Gastrocnemius medialis (tissue), 4 donors: ENCODE measurements around the gene MED13L. TPM values are rescaled to one million over a fixed set of nuclear protein-coding genes. Genes with fewer than 3 reads are reported as not detected.

ENCODE experiments used
- ATAC-seq, 2 donors: fragments of 150-250 bp; one replicate each; pipeline ENCODE4 v1.9.1; 2016
- DNase-seq, 2 donors: peaks; one replicate each; pipeline ENCODE4 v3.0.0-alpha.2; 2019
- H3K27ac ChIP-seq, 4 donors: fragments of 200-600 bp; sonication (generic); 1 replicate in 1 of 4; 2 replicates in 3 of 4; pipeline ENCODE4 v1.5.1; 2016 to 2018; ENCODE audit warnings: mild to moderate bottlenecking in 2 of 4, moderate library complexity in 1 of 4
- H3K27me3 ChIP-seq, 3 donors: fragments of 200-600 bp; sonication (generic) in 2 of 3; 1 replicate in 1 of 3; 2 replicates in 2 of 3; pipeline versions ENCODE4 v1.5.1 to v1.6.0; 2016 to 2019; ENCODE audit warnings: mild to moderate bottlenecking in 1 of 3, moderate library complexity in 1 of 3
- H3K36me3 ChIP-seq, 2 donors: fragments of 200-600 bp; sonication (generic) in 1 of 2; one replicate each; pipeline ENCODE4 v1.5.1; 2017 to 2018
- H3K4me1 ChIP-seq, 2 donors: fragments of 200-600 bp; sonication (generic) in 1 of 2; one replicate each; pipeline ENCODE4 v1.5.1; 2016 to 2017; ENCODE audit warnings: mild to moderate bottlenecking in 2 of 2
- H3K4me3 ChIP-seq, 4 donors: fragments of 200-600 bp; sonication (generic) in 3 of 4; 1 replicate in 1 of 4; 2 replicates in 3 of 4; pipeline ENCODE4 v1.5.1; 2016 to 2019; ENCODE audit warnings: mild to moderate bottlenecking in 2 of 4
- H3K9me3 ChIP-seq, 3 donors: fragments of 200-600 bp; sonication (generic) in 2 of 3; 1 replicate in 1 of 3; 2 replicates in 2 of 3; pipeline ENCODE4 v1.5.1; 2016 to 2019
- CTCF ChIP-seq, 5 experiments: fragments of 450-650 bp in 3 of 5; fragments of 200-600 bp in 2 of 5; sonication (generic) in 2 of 5; IDR thresholded peaks in 4 of 5; conservative IDR thresholded peaks in 1 of 5; 1 replicate in 4 of 5; 2 replicates in 1 of 5; pipeline ENCODE4 v1.5.1; 2016 to 2019; ENCODE audit warnings: antibody characterized with exemption in 5 of 5, mild to moderate bottlenecking in 3 of 5, moderate library complexity in 3 of 5
- POLR2A ChIP-seq, 2 donors: fragments of 450-650 bp; IDR thresholded peaks; one replicate each; pipeline ENCODE4 v1.6.1; 2017; ENCODE audit warnings: antibody characterized with exemption in 2 of 2, mild to moderate bottlenecking in 2 of 2, moderate library complexity in 2 of 2
- in situ Hi-C, 4 donors: fragments of 200-750 bp; cut with MboI; loops; one replicate each; pipeline versions ENCODE4 v1.15.0 to v1.8.0; 2017; ENCODE audit warnings: low sequenced_read_pairs in 4 of 4
- intact Hi-C: fragments of 100-400 bp; cut with DNase I; formaldehyde crosslinking; loops from one replicate; pipeline ENCODE4 v1.15.1; 2023; ENCODE audit warnings: low total_unique reads
- total RNA-seq, 4 donors: library from RNA; depleted of rRNA; stranded (reverse); fragments of >200 nt; gene quantifications; one replicate each; pipeline versions ENCODE4 v1.1.0 to v1.2.3, GENCODE V29; 2016

The MED13L gene
- total RNA-seq, 4 donors from 2014 or later = 59.5 to 92.6 (median 74.1) TPM

DNA sequence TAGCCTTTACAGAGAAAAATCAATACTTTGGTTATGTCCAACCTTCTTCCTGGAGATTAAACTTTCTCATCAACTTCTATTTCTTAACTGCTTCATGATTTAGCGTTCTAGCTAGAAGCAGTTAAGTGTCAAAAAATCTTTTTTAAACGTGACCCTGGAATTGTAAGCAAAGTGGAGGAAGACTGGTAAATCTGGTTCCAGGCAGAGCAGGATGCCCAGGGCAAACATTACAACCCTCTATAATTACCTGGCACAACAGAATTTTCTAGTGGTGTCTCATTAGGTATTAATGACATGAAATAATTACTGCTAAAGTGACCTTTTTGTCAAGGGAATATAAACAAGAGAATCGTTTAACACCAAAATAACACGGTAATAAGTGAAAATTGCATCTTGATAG is 320.8 kb downstream of the MED13L start:
- no peak overlapping the region for H3K4me3 ChIP-seq
- H3K36me3 ChIP-seq = peaks cover 0 to 27% of the 10 kb centered on the region in 2 donors
- intact Hi-C loops = no loop called here
- ATAC-seq (no peak), DNase-seq (no peak)
- H3K4me1 ChIP-seq = peaks cover 8% of the 10 kb centered on the region in 2 donors
- H3K27me3 ChIP-seq = no peaks in the 10 kb centered on the region
- no peaks in the 10 kb centered on the region for H3K9me3 ChIP-seq
- H3K27ac ChIP-seq = no peak overlapping the region
- in situ Hi-C loops = no loop called here
- TF ChIP-seq POLR2A (IDR thresholded peaks at IDR 0.05) (no peak), CTCF (IDR thresholded peaks at IDR 0.05 in 4 of 5, conservative IDR thresholded peaks at IDR 0.05 in 1 of 5) (no peak)

DNA sequence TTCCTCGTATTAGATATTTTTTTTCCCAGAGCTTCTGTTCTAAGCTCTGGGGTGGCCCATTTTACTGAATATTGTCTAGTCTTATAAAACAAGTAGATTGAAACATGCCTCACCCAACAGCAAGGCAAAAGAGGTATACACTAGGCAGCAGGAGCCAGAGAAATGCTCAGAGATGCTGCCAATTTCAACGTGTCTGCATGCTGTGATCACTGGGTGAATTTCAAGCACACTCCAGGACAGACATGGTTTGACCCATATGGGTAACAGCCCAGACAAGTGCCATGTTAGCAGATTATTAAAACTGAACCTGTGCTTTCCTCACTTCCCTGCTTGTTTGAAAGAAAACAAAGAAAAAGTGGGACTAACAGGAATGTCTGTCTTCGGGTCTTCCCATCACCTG is 321.3 kb downstream of the MED13L start:
- ATAC-seq (no peak), DNase-seq (no peak)
- H3K36me3 ChIP-seq = peaks cover 0 to 22% of the 10 kb centered on the region in 2 donors
- no peaks in the 10 kb centered on the region for H3K9me3 ChIP-seq
- no peak overlapping the region for H3K27ac ChIP-seq
- H3K27me3 ChIP-seq = no peaks in the 10 kb centered on the region
- in situ Hi-C loops (no loop called here), intact Hi-C loops (no loop called here)
- peaks cover 8% of the 10 kb centered on the region in 2 donors for H3K4me1 ChIP-seq
- TF ChIP-seq POLR2A (IDR thresholded peaks at IDR 0.05) (no peak), CTCF (IDR thresholded peaks at IDR 0.05 in 4 of 5, conservative IDR thresholded peaks at IDR 0.05 in 1 of 5) (no peak)
- H3K4me3 ChIP-seq = no peak overlapping the region

DNA sequence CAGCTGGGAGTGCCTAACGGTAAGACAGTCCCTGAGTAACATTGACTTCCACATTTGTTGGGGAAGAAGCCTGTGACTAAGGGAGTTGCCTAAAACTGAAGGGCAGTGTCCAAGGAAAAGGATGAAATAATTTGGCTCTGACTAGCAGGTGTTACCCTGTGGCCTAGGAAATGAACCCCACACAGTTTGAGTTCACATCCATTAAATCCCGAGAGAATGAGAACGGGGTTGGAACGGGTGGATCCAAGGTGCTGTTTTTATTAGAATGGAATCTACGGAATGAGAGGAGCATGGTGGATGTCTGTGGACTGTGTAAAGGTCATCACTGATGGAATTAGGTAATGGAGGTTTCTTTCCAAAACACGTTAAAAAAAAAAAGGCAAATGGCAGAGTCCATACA is 324.0 kb downstream of the MED13L start:
- peaks cover 8% of the 10 kb centered on the region in 2 donors for H3K4me1 ChIP-seq
- ATAC-seq = no peak
- peaks cover 0 to 7% of the 10 kb centered on the region in 2 donors for H3K36me3 ChIP-seq
- no peak overlapping the region for H3K4me3 ChIP-seq
- no peaks in the 10 kb centered on the region for H3K9me3 ChIP-seq
- in situ Hi-C loops (no loop called here), intact Hi-C loops (no loop called here)
- no peak for TF ChIP-seq CTCF (IDR thresholded peaks at IDR 0.05 in 4 of 5, conservative IDR thresholded peaks at IDR 0.05 in 1 of 5)
- no peak for TF ChIP-seq POLR2A (IDR thresholded peaks at IDR 0.05)
- H3K27ac ChIP-seq = no peak overlapping the region
- H3K27me3 ChIP-seq = no peaks in the 10 kb centered on the region
- DNase-seq = no peak

GRCh38 chr12:115953031-115953430 is 324.5 kb downstream of the MED13L start:
- in situ Hi-C loops (no loop called here), intact Hi-C loops (no loop called here)
- no peak overlapping the region for H3K27ac ChIP-seq
- DNase-seq (no peak), ATAC-seq (no peak)
- peaks cover 0 to 2% of the 10 kb centered on the region in 2 donors for H3K36me3 ChIP-seq
- H3K27me3 ChIP-seq = no peaks in the 10 kb centered on the region
- H3K4me1 ChIP-seq = peaks cover 8% of the 10 kb centered on the region in 2 donors
- no peaks in the 10 kb centered on the region for H3K9me3 ChIP-seq
- TF ChIP-seq POLR2A (IDR thresholded peaks at IDR 0.05) (no peak), CTCF (IDR thresholded peaks at IDR 0.05 in 4 of 5, conservative IDR thresholded peaks at IDR 0.05 in 1 of 5) (no peak)
- H3K4me3 ChIP-seq = no peak overlapping the region

- intact Hi-C loops (no loop called here), in situ Hi-C loops (no loop called here)
- H3K27ac ChIP-seq = no peak overlapping the region
- TF ChIP-seq CTCF (IDR thresholded peaks at IDR 0.05 in 4 of 5, conservative IDR thresholded peaks at IDR 0.05 in 1 of 5) (no peak), POLR2A (IDR thresholded peaks at IDR 0.05) (no peak)
- H3K27me3 ChIP-seq = no peaks in the 10 kb centered on the region
- H3K4me1 ChIP-seq = peaks cover 8% of the 10 kb centered on the region in 2 donors
- H3K4me3 ChIP-seq = no peak overlapping the region
- ATAC-seq (no peak), DNase-seq (no peak)
- no peaks in the 10 kb centered on the region for H3K9me3 ChIP-seq
- H3K36me3 ChIP-seq = no peaks in the 10 kb centered on the region
Measured at GRCh38 chr12:115950959-115951358, 326.5 kb downstream of the MED13L start.
